DOHH2 (cell line): ENCODE data around the gene SALL3.

Experiments
- H3F3A ChIP-seq: fragments of 200-600 bp; sonication (generic), shearing (Covaris generic); 2 replicates; pipeline ENCODE4 v1.6.0; 2016; ENCODE audit warnings: antibody characterized with exemption, mild to moderate bottlenecking; ENCODE audit not compliant: control insufficient read depth, insufficient read depth
- H3K27ac ChIP-seq: fragments of 200-600 bp; sonication (generic); 2 replicates; pipeline ENCODE4 v1.5.1; 2014; ENCODE audit warnings: low read depth, mild to moderate bottlenecking, low read length, moderate library complexity
- H3K27me3 ChIP-seq: fragments of 200-600 bp; sonication (generic); 2 replicates; pipeline ENCODE4 v1.6.1; 2014; ENCODE audit warnings: mild to moderate bottlenecking, low read length, mixed read lengths; ENCODE audit not compliant: control insufficient read depth
- H3K36me3 ChIP-seq: fragments of 200-600 bp; sonication (generic); 2 replicates; pipeline ENCODE4 v1.6.1; 2014; ENCODE audit warnings: mild to moderate bottlenecking, low read length, moderate library complexity, mixed read lengths; ENCODE audit not compliant: control insufficient read depth
- H3K4me1 ChIP-seq: fragments of 200-600 bp; sonication (generic); 2 replicates; pipeline ENCODE4 v1.6.1; 2014; ENCODE audit warnings: mild to moderate bottlenecking, low read length, mixed read lengths; ENCODE audit not compliant: control insufficient read depth
- H3K4me2 ChIP-seq: fragments of 200-600 bp; sonication (generic); 2 replicates; pipeline ENCODE4 v1.6.0; 2014; ENCODE audit warnings: mild to moderate bottlenecking, low read length, moderate library complexity
- H3K4me3 ChIP-seq: fragments of 200-600 bp; sonication (generic); 2 replicates; pipeline ENCODE4 v1.5.1; 2014; ENCODE audit warnings: mild to moderate bottlenecking, low read length, mixed read lengths
- H3K79me2 ChIP-seq: fragments of 200-600 bp; sonication (generic); 2 replicates; pipeline ENCODE4 v1.6.1; 2014; ENCODE audit warnings: mild to moderate bottlenecking, low read length, mixed read lengths; ENCODE audit not compliant: control insufficient read depth
- H3K9me2 ChIP-seq: fragments of 200-600 bp; sonication (generic); replicated peaks from 2 replicates; pipeline ENCODE4 v1.6.1; 2014; ENCODE audit warnings: mild to moderate bottlenecking, low read length, mixed read lengths; ENCODE audit not compliant: control insufficient read depth
- H3K9me3 ChIP-seq: fragments of 200-600 bp; sonication (generic); 2 replicates; pipeline ENCODE4 v1.6.1; 2014; ENCODE audit warnings: antibody characterized with exemption, low read length, mixed read lengths; ENCODE audit not compliant: control insufficient read depth, insufficient read depth
- H4K20me1 ChIP-seq: fragments of 200-600 bp; sonication (generic); 2 replicates; pipeline ENCODE4 v1.6.0; 2014; ENCODE audit warnings: low read depth, mild to moderate bottlenecking, antibody characterized with exemption, low read length, moderate library complexity; ENCODE audit not compliant: control insufficient read depth, insufficient read depth
- CTCF ChIP-seq: fragments of 200-600 bp; sonication (generic); IDR thresholded peaks from one replicate; pipeline ENCODE4 v1.5.1; 2014; ENCODE audit warnings: antibody characterized with exemption, mild to moderate bottlenecking, low read depth, low read length; ENCODE audit not compliant: poor library complexity, severe bottlenecking
- EZH2phosphoT487 ChIP-seq: fragments of 200-600 bp; sonication (generic); IDR thresholded peaks from 2 replicates; pipeline ENCODE4 v1.6.1; 2017; ENCODE audit warnings: borderline replicate concordance, mild to moderate bottlenecking, antibody characterized with exemption, low read length, moderate library complexity, mixed read lengths

SALL3 gene

GRCh38 chr18:78996741-78997490 lies 17.3 kb downstream of the SALL3 start:
- H4K20me1 ChIP-seq, result no peaks in the 10 kb centered on the region
- no peak overlapping the region for H3K4me2 ChIP-seq
- H3K79me2 ChIP-seq, result no peaks in the 10 kb centered on the region
- H3K9me2 ChIP-seq, result no peaks in the 10 kb centered on the region
- no peaks in the 10 kb centered on the region for H3K36me3 ChIP-seq
- H3K27me3 ChIP-seq, result no peaks in the 10 kb centered on the region
- no peaks in the 10 kb centered on the region for H3F3A ChIP-seq
- TF ChIP-seq CTCF (no peak), EZH2phosphoT487 (no peak)
- H3K27ac ChIP-seq, result no peak overlapping the region
- H3K4me3 ChIP-seq, result no peak overlapping the region
- H3K9me3 ChIP-seq, result peaks cover 13% of the 10 kb centered on the region; the same call in 1 of the 2 replicates
- H3K4me1 ChIP-seq, result no peaks in the 10 kb centered on the region

GRCh38 chr18:78998371-78999071 lies 18.9 kb downstream of the SALL3 start:
- Histone ChIP-seq H3K4me1 (no peaks in the 10 kb centered on the region), H3K27me3 (no peaks in the 10 kb centered on the region), H3F3A (no peaks in the 10 kb centered on the region), H3K27ac (no peak overlapping the region), H3K79me2 (no peaks in the 10 kb centered on the region), H3K4me3 (no peak overlapping the region), H3K9me2 (no peaks in the 10 kb centered on the region), H3K9me3 (peaks cover 7% of the 10 kb centered on the region; the same call in 1 of the 2 replicates), H4K20me1 (no peaks in the 10 kb centered on the region), H3K36me3 (no peaks in the 10 kb centered on the region), H3K4me2 (no peak overlapping the region)
- TF ChIP-seq EZH2phosphoT487 (no peak), CTCF (no peak)

GRCh38 chr18:78999939-79000338 lies 20.3 kb downstream of the SALL3 start:
- H3K79me2 ChIP-seq, result no peaks in the 10 kb centered on the region
- no peaks in the 10 kb centered on the region for H3K27me3 ChIP-seq
- no peak for TF ChIP-seq EZH2phosphoT487
- no peak for TF ChIP-seq CTCF
- no peak overlapping the region for H3K27ac ChIP-seq
- H3K4me2 ChIP-seq, result no peak overlapping the region
- no peaks in the 10 kb centered on the region for H3F3A ChIP-seq
- no peaks in the 10 kb centered on the region for H3K4me1 ChIP-seq
- no peak overlapping the region for H3K4me3 ChIP-seq
- no peaks in the 10 kb centered on the region for H4K20me1 ChIP-seq
- H3K9me3 ChIP-seq, result no peaks in the 10 kb centered on the region; the same call in 1 of the 2 replicates
- no peaks in the 10 kb centered on the region for H3K36me3 ChIP-seq
- H3K9me2 ChIP-seq, result no peaks in the 10 kb centered on the region
